ENCODE data around the gene PDAP1.

DNA sequence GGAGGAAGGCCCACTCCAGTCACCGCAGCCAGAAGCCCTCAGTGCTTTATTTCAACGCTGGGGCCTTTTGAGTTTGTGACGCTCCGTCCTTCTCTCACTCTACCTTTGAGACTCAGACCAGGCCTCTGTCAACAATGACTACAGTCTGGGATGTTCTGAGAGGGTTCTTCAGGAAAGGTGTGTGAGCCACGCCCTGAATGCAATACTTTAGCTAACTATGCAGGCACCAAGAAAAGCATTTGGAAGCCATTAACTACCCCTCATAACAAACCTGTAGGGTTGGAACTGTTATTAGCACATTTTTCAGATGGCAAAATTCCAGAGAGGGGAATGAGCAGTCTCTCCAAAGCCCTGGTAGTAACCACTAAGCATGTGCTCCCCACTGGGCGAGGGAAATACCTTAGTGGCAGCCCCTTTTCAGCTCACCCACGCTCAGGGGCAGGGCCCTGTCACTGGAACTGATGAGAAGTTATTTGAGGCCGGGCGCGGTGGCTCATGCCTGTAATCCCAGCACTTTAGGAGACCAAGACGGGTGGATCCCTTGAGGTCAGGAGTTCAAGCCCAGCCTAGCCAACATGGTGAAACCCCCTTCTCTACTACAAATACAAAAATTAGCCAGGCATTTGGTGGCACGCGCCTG lies 39.5 kb downstream of the PDAP1 start:
- TF ChIP-seq, protein P1, sequence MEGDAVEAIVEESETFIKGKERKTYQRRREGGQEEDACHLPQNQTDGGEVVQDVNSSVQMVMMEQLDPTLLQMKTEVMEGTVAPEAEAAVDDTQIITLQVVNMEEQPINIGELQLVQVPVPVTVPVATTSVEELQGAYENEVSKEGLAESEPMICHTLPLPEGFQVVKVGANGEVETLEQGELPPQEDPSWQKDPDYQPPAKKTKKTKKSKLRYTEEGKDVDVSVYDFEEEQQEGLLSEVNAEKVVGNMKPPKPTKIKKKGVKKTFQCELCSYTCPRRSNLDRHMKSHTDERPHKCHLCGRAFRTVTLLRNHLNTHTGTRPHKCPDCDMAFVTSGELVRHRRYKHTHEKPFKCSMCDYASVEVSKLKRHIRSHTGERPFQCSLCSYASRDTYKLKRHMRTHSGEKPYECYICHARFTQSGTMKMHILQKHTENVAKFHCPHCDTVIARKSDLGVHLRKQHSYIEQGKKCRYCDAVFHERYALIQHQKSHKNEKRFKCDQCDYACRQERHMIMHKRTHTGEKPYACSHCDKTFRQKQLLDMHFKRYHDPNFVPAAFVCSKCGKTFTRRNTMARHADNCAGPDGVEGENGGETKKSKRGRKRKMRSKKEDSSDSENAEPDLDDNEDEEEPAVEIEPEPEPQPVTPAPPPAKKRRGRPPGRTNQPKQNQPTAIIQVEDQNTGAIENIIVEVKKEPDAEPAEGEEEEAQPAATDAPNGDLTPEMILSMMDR (IDR thresholded peaks at IDR 0.05 in 2 of 3, conservative IDR thresholded peaks at IDR 0.05 in 1 of 3; ENCODE audit: control insufficient read depth in 2 of 3, extremely low read depth in 1 of 3, insufficient read depth in 1 of 3, low read depth in 3 of 3, low read length in 3 of 3), result no peak
- TF ChIP-seq, protein P2, sequence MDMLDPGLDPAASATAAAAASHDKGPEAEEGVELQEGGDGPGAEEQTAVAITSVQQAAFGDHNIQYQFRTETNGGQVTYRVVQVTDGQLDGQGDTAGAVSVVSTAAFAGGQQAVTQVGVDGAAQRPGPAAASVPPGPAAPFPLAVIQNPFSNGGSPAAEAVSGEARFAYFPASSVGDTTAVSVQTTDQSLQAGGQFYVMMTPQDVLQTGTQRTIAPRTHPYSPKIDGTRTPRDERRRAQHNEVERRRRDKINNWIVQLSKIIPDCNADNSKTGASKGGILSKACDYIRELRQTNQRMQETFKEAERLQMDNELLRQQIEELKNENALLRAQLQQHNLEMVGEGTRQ (IDR thresholded peaks at IDR 0.05; ENCODE audit: borderline replicate concordance, low read depth, low read length), result no peak
- TF ChIP-seq SPI1 (IDR thresholded peaks at IDR 0.05; ENCODE audit: borderline replicate concordance, insufficient read depth, low read depth, low read length) (no peak), EP300 (IDR thresholded peaks at IDR 0.05; ENCODE audit: borderline replicate concordance in 1 of 2, control insufficient read depth in 1 of 2, low read depth in 2 of 2, low read length in 2 of 2) (no peak), CEBPB (IDR thresholded peaks at IDR 0.05; ENCODE audit: borderline replicate concordance in 1 of 2, low read depth in 2 of 2, low read length in 2 of 2) (no peak), SRF (IDR thresholded peaks at IDR 0.05; ENCODE audit: low read depth in 2 of 2, low read length in 2 of 2) (no peak), RCOR1 (conservative IDR thresholded peaks at IDR 0.05; ENCODE audit: low read depth, low read length) (no peak), SMAD5 (IDR thresholded peaks at IDR 0.05; ENCODE audit: low read depth) (no peak), YY1 (IDR thresholded peaks at IDR 0.05; ENCODE audit: low read depth, low read length) (no peak), POLR2A (IDR thresholded peaks at IDR 0.05; ENCODE audit: low read depth, low read length) (no peak), MXI1 (IDR thresholded peaks at IDR 0.05; ENCODE audit: low read depth, low read length) (no peak), CHD1 (IDR thresholded peaks at IDR 0.05; ENCODE audit: low read depth, low read length) (no peak)
- TF ChIP-seq, protein P3, sequence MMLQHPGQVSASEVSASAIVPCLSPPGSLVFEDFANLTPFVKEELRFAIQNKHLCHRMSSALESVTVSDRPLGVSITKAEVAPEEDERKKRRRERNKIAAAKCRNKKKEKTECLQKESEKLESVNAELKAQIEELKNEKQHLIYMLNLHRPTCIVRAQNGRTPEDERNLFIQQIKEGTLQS (IDR thresholded peaks at IDR 0.05; ENCODE audit: borderline replicate concordance, extremely low read depth, low read depth, low read length), result no peak
- TF ChIP-seq, protein P4, sequence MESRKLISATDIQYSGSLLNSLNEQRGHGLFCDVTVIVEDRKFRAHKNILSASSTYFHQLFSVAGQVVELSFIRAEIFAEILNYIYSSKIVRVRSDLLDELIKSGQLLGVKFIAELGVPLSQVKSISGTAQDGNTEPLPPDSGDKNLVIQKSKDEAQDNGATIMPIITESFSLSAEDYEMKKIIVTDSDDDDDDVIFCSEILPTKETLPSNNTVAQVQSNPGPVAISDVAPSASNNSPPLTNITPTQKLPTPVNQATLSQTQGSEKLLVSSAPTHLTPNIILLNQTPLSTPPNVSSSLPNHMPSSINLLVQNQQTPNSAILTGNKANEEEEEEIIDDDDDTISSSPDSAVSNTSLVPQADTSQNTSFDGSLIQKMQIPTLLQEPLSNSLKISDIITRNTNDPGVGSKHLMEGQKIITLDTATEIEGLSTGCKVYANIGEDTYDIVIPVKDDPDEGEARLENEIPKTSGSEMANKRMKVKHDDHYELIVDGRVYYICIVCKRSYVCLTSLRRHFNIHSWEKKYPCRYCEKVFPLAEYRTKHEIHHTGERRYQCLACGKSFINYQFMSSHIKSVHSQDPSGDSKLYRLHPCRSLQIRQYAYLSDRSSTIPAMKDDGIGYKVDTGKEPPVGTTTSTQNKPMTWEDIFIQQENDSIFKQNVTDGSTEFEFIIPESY (IDR thresholded peaks at IDR 0.05), result no peak
